ENCODE results near the gene CTNNA3. TPM values are rescaled to one million over a fixed set of nuclear protein-coding genes. Genes with fewer than 3 reads are reported as not detected.

Gene CTNNA3
- total and polyA plus RNA-seq, 4 donors, result 0.16 to 2.4 (median 1.4) TPM

GRCh38 chr10:66242885-66243284, 1453.1 kb downstream of the CTNNA3 start:
- H3K27me3 ChIP-seq (ENCODE audit: control insufficient read depth in 4 of 4, insufficient read depth in 4 of 4, low read length in 3 of 4), result no peaks in the 10 kb centered on the region
- H3K9me3 ChIP-seq (ENCODE audit: control insufficient read depth in 4 of 4, low read length in 3 of 4), result no peaks in the 10 kb centered on the region
- H3K36me3 ChIP-seq (ENCODE audit: control insufficient read depth in 4 of 4, insufficient read depth in 3 of 4, low read depth in 1 of 4, low read length in 3 of 4), result no peaks in the 10 kb centered on the region
- no peaks in the 10 kb centered on the region for H3K4me1 ChIP-seq (ENCODE audit: control insufficient read depth in 4 of 4, insufficient read depth in 4 of 4, low read length in 3 of 4)
- H3K9ac ChIP-seq (ENCODE audit: low read depth in 1 of 2, low read length in 2 of 2), result no peak overlapping the region
- no peak overlapping the region for H3K4me3 ChIP-seq (ENCODE audit: low read depth in 1 of 3, low read length in 3 of 3)
- DNase-seq (ENCODE audit: low spot score), result no peak
- H3K27ac ChIP-seq (ENCODE audit: low read depth in 1 of 2, low read length in 2 of 2), result no peak overlapping the region
- 93% methylated on average over 1 of the region's 1 CpG for WGBS
- no peak for TF ChIP-seq JUND (IDR thresholded peaks at IDR 0.05)
- TF ChIP-seq HNF4G (IDR thresholded peaks at IDR 0.05), result no peak
- no peak for TF ChIP-seq NR2F2 (IDR thresholded peaks at IDR 0.05)
- no peak for TF ChIP-seq RAD21 (IDR thresholded peaks at IDR 0.05)
- TF ChIP-seq, protein P1, sequence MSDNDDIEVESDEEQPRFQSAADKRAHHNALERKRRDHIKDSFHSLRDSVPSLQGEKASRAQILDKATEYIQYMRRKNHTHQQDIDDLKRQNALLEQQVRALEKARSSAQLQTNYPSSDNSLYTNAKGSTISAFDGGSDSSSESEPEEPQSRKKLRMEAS (IDR thresholded peaks at IDR 0.05), result no peak

- Histone ChIP-seq H3K9ac (ENCODE audit: low read depth in 1 of 2, low read length in 2 of 2) (no peak overlapping the region), H3K27ac (ENCODE audit: low read depth in 1 of 2, low read length in 2 of 2) (no peak overlapping the region), H3K9me3 (ENCODE audit: control insufficient read depth in 4 of 4, low read length in 3 of 4) (no peaks in the 10 kb centered on the region), H3K4me1 (ENCODE audit: control insufficient read depth in 4 of 4, insufficient read depth in 4 of 4, low read length in 3 of 4) (no peaks in the 10 kb centered on the region), H3K27me3 (ENCODE audit: control insufficient read depth in 4 of 4, insufficient read depth in 4 of 4, low read length in 3 of 4) (no peaks in the 10 kb centered on the region), H3K36me3 (ENCODE audit: control insufficient read depth in 4 of 4, insufficient read depth in 3 of 4, low read depth in 1 of 4, low read length in 3 of 4) (no peaks in the 10 kb centered on the region), H3K4me3 (ENCODE audit: low read depth in 1 of 3, low read length in 3 of 3) (no peak overlapping the region)
- DNase-seq (ENCODE audit: low spot score), result no peak
- TF ChIP-seq SP1 (IDR thresholded peaks at IDR 0.05) (no peak), NR2F2 (IDR thresholded peaks at IDR 0.05) (no peak), JUND (IDR thresholded peaks at IDR 0.05) (no peak), EGR1 (IDR thresholded peaks at IDR 0.05; ENCODE audit: low read depth in 2 of 2) (no peak), TAF1 (conservative IDR thresholded peaks at IDR 0.05) (no peak), RXRA (IDR thresholded peaks at IDR 0.05) (no peak), ZBTB33 (IDR thresholded peaks at IDR 0.05) (no peak), RAD21 (IDR thresholded peaks at IDR 0.05) (no peak), HNF4G (IDR thresholded peaks at IDR 0.05) (no peak), ATF3 (IDR thresholded peaks at IDR 0.05) (no peak), GABPA (IDR thresholded peaks at IDR 0.05 in 1 of 2, conservative IDR thresholded peaks at IDR 0.05 in 1 of 2) (no peak), FOXA2 (IDR thresholded peaks at IDR 0.05) (no peak), REST (IDR thresholded peaks at IDR 0.05) (no peak), FOXA1 (IDR thresholded peaks at IDR 0.05) (no peak)
- TF ChIP-seq, protein P1 (IDR thresholded peaks at IDR 0.05), result no peak
- TF ChIP-seq, protein P2, sequence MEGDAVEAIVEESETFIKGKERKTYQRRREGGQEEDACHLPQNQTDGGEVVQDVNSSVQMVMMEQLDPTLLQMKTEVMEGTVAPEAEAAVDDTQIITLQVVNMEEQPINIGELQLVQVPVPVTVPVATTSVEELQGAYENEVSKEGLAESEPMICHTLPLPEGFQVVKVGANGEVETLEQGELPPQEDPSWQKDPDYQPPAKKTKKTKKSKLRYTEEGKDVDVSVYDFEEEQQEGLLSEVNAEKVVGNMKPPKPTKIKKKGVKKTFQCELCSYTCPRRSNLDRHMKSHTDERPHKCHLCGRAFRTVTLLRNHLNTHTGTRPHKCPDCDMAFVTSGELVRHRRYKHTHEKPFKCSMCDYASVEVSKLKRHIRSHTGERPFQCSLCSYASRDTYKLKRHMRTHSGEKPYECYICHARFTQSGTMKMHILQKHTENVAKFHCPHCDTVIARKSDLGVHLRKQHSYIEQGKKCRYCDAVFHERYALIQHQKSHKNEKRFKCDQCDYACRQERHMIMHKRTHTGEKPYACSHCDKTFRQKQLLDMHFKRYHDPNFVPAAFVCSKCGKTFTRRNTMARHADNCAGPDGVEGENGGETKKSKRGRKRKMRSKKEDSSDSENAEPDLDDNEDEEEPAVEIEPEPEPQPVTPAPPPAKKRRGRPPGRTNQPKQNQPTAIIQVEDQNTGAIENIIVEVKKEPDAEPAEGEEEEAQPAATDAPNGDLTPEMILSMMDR (IDR thresholded peaks at IDR 0.05; ENCODE audit: low read depth, low read length, missing input control), result no peak
Observed at GRCh38 chr10:66239062-66239461, 1456.9 kb downstream of the CTNNA3 start.
